IMR-90 (cell line): ENCODE measurements around the gene OR51B6. TPM values are rescaled to one million over a fixed set of nuclear protein-coding genes. Genes with fewer than 3 reads are reported as not detected.

Source experiments
- ATAC-seq: fragments of 200-7000 bp; cut with Tn5 transposase; 2 replicates; pipeline ENCODE4 v1.9.1; 2020; ENCODE audit warnings: low read depth, mild to moderate bottlenecking, moderate library complexity
- BruUV-seq: library from RNA; stranded (reverse); fragments of 400-500 nt; replicated peaks from 2 replicates; lab custom pipeline; 2021; lab: Mats Ljungman, UMichigan
- CTCF ChIA-PET: fragments of 300-600 bp; formaldehyde crosslinking; extraction: SDS; loops from one replicate; lab custom pipeline; 2021; ENCODE audit warnings: antibody characterized with exemption; lab: Yijun Ruan, JAX
- POLR2A ChIA-PET: fragments of 300-600 bp; sonication (Branson Sonifier 250); formaldehyde crosslinking; loops from one replicate; lab custom pipeline; 2022; ENCODE audit warnings: antibody characterized with exemption; ENCODE audit not compliant: unreplicated experiment; lab: Charles Lee
- DNase-seq: peaks from one replicate; pipeline ENCODE4 v3.0.0; 2013
- H2AFZ ChIP-seq: replicated peaks from 2 replicates; pipeline ENCODE3; 2013; ENCODE audit warnings: low read length, mild to moderate bottlenecking; ENCODE audit not compliant: poor library complexity
- H2AK5ac ChIP-seq: 2 replicates; pipeline ENCODE4 v1.6.1; 2013; ENCODE audit warnings: low read depth, low read length, inconsistent platforms
- H2AK9ac ChIP-seq: replicated peaks from 2 replicates; pipeline ENCODE3; 2013; ENCODE audit warnings: mild to moderate bottlenecking, low read depth, low read length, moderate library complexity; ENCODE audit not compliant: poor library complexity
- H2BK120ac ChIP-seq: 2 replicates; pipeline ENCODE4 v1.6.1; 2013; ENCODE audit warnings: low read depth, low read length, inconsistent platforms
- H2BK15ac ChIP-seq: 3 replicates; pipeline ENCODE4 v1.6.1; 2013; ENCODE audit warnings: low read depth, low read length, inconsistent platforms
- H2BK20ac ChIP-seq: 2 replicates; pipeline ENCODE4 v1.6.1; 2013; ENCODE audit warnings: low read depth, mild to moderate bottlenecking, inconsistent platforms, low read length, moderate library complexity
- H2BK5ac ChIP-seq: 2 replicates; pipeline ENCODE4 v1.6.1; 2013; ENCODE audit warnings: mild to moderate bottlenecking, low read depth, low read length, inconsistent platforms; ENCODE audit not compliant: poor library complexity, severe bottlenecking
- H3K14ac ChIP-seq: replicated peaks from 2 replicates; pipeline ENCODE4 v1.6.1; 2013; ENCODE audit warnings: low read depth, low read length, inconsistent platforms
- H3K18ac ChIP-seq: 2 replicates; pipeline ENCODE4 v1.6.1; 2013; ENCODE audit warnings: low read depth, low read length, control low read depth
- H3K23ac ChIP-seq: 2 replicates; pipeline ENCODE4 v1.6.1; 2013; ENCODE audit warnings: low read depth, low read length, inconsistent platforms
- H3K27ac ChIP-seq: 2 replicates; pipeline ENCODE4 v1.5.1; 2013; ENCODE audit warnings: mild to moderate bottlenecking, control low read depth, low read length; ENCODE audit not compliant: insufficient read depth
- H3K27me3 ChIP-seq: 2 replicates; pipeline ENCODE4 v1.6.1; 2013; ENCODE audit warnings: low read length; ENCODE audit not compliant: control insufficient read depth, insufficient read depth
- H3K36me3 ChIP-seq: 2 replicates; pipeline ENCODE4 v1.6.1; 2013; ENCODE audit warnings: low read length, mixed read lengths; ENCODE audit not compliant: control insufficient read depth, insufficient read depth
- H3K4ac ChIP-seq: 2 replicates; pipeline ENCODE4 v1.6.1; 2013; ENCODE audit warnings: low read depth, low read length, inconsistent platforms
- H3K4me1 ChIP-seq: 2 replicates; pipeline ENCODE4 v1.6.1; 2013; ENCODE audit warnings: low read length, mixed read lengths; ENCODE audit not compliant: control insufficient read depth, insufficient read depth
- H3K4me2 ChIP-seq: 2 replicates; pipeline ENCODE4 v1.6.1; 2013; ENCODE audit warnings: low read depth, mild to moderate bottlenecking, control low read depth, low read length, moderate library complexity
- H3K4me3 ChIP-seq: 2 replicates; pipeline ENCODE4 v1.5.1; 2013; ENCODE audit warnings: low read depth, mild to moderate bottlenecking, control low read depth, low read length, moderate library complexity; ENCODE audit not compliant: insufficient read depth
- H3K56ac ChIP-seq: 2 replicates; pipeline ENCODE4 v1.6.1; 2013; ENCODE audit warnings: low read length, inconsistent platforms; ENCODE audit not compliant: insufficient read depth; ENCODE audit errors: extremely low read depth
- H3K79me1 ChIP-seq, 2 experiments: 2 replicates each; pipeline ENCODE4 v1.6.1; 2013; ENCODE audit warnings: low read length in 2 of 2, inconsistent platforms in 1 of 2, low read depth in 1 of 2
- H3K9ac ChIP-seq: 2 replicates; pipeline ENCODE4 v1.6.1; 2013; ENCODE audit warnings: low read depth, low read length, control low read depth
- H3K9me1 ChIP-seq: 2 replicates; pipeline ENCODE4 v1.6.1; 2013; ENCODE audit warnings: low read length, inconsistent platforms; ENCODE audit not compliant: insufficient read depth
- H3K9me3 ChIP-seq: 2 replicates; pipeline ENCODE4 v1.6.1; 2013; ENCODE audit warnings: low read length; ENCODE audit not compliant: control insufficient read depth, insufficient read depth
- H4K20me1 ChIP-seq: 2 replicates; pipeline ENCODE4 v1.6.1; 2013; ENCODE audit warnings: low read length, inconsistent platforms; ENCODE audit not compliant: insufficient read depth
- H4K5ac ChIP-seq: 2 replicates; pipeline ENCODE4 v1.6.1; 2013; ENCODE audit warnings: mild to moderate bottlenecking, low read depth, low read length, control low read depth
- H4K8ac ChIP-seq, 2 experiments: 2 replicates each; pipeline ENCODE4 v1.6.1; 2013; ENCODE audit warnings: low read depth in 2 of 2, low read length in 2 of 2, control low read depth in 1 of 2, inconsistent platforms in 1 of 2
- H4K91ac ChIP-seq: 2 replicates; pipeline ENCODE4 v1.6.1; 2013; ENCODE audit warnings: low read depth, low read length, inconsistent platforms; ENCODE audit not compliant: insufficient read depth
- BHLHE40 ChIP-seq: fragments of 150-350 bp; IDR thresholded peaks from 2 replicates; pipeline ENCODE4 v1.6.1; 2016; ENCODE audit warnings: mild to moderate bottlenecking, low read depth, low read length
- CEBPB ChIP-seq: IDR thresholded peaks from 2 replicates; pipeline ENCODE4 v1.6.1; 2012; ENCODE audit warnings: low read depth, low read length, improper control_type of control experiment
- CHD1 ChIP-seq: IDR thresholded peaks from 2 replicates; pipeline ENCODE4 v1.6.1; 2012; ENCODE audit warnings: low read depth, low read length, improper control_type of control experiment
- MAFK ChIP-seq: IDR thresholded peaks from 2 replicates; pipeline ENCODE4 v1.6.1; 2012; ENCODE audit warnings: low read depth, low read length, improper control_type of control experiment
- MXI1 ChIP-seq: IDR thresholded peaks from 2 replicates; pipeline ENCODE4 v1.6.1; 2012; ENCODE audit warnings: low read depth, mild to moderate bottlenecking, low read length, moderate library complexity, borderline replicate concordance
- NFE2L2 ChIP-seq: fragments of 150-350 bp; IDR thresholded peaks from 2 replicates; pipeline ENCODE4 v1.6.1; 2016; ENCODE audit warnings: low read depth, mild to moderate bottlenecking, low read length
- POLR2A ChIP-seq: IDR thresholded peaks from 2 replicates; pipeline ENCODE4 v1.6.1; 2012; ENCODE audit warnings: mild to moderate bottlenecking, low read depth, low read length
- RAD21 ChIP-seq: IDR thresholded peaks from 2 replicates; pipeline ENCODE4 v1.6.1; 2012; ENCODE audit warnings: low read length, improper control_type of control experiment
- RCOR1 ChIP-seq: IDR thresholded peaks from 2 replicates; pipeline ENCODE4 v1.6.1; 2012; ENCODE audit warnings: mild to moderate bottlenecking, low read length, improper control_type of control experiment; ENCODE audit not compliant: insufficient replicate concordance
- RFX5 ChIP-seq: IDR thresholded peaks from 2 replicates; pipeline ENCODE4 v1.8.0; 2012; ENCODE audit warnings: low read depth, mild to moderate bottlenecking, low read length, moderate library complexity
- SMC3 ChIP-seq: fragments of 150-350 bp; IDR thresholded peaks from 2 replicates; pipeline ENCODE4 v1.6.1; 2016; ENCODE audit warnings: low read depth, mild to moderate bottlenecking, antibody characterized with exemption, low read length, moderate library complexity
- WGBS, 2 experiments: methylation state at CpG; one replicate each; pipeline versions ENCODE4 v1.1.5 to v1.1.7; 2013; ENCODE audit warnings: missing lambda C conversion rate in 2 of 2; ENCODE audit not compliant: insufficient read length in 1 of 2; ENCODE audit errors: extremely low coverage in 2 of 2; 5-methylcytosine and 5-hydroxymethylcytosine counted together
- dilution Hi-C: fragments of 300-500 bp; cut with HindIII; formaldehyde crosslinking; loops from one replicate; pipeline ENCODE4 v1.14.3; 2018; ENCODE audit warnings: low sequenced_read_pairs; ENCODE audit not compliant: unreplicated experiment
- in situ Hi-C: fragments of 300-500 bp; cut with MboI; formaldehyde crosslinking; loops from 3 replicates; pipeline ENCODE4 v1.14.3; 2019; ENCODE audit warnings: low sequenced_read_pairs, inconsistent platforms, mixed read lengths
- intact Hi-C: fragments of 100-400 bp; cut with micrococcal nuclease; formaldehyde crosslinking; loops from 2 replicates; pipeline ENCODE4 v1.10.0; 2022
- polyA plus RNA-seq, 3 experiments: library from polyadenylated mRNA; depleted of rRNA; stranded (reverse); fragments of >200 nt; gene quantifications; 2 replicates each; pipeline ENCODE4 v1.2.3, GENCODE V29; 2012; ENCODE audit warnings: low replicate concordance in 1 of 3
- total RNA-seq: library from RNA; depleted of rRNA; stranded (reverse); fragments of >200 nt; gene quantifications from 2 replicates; pipeline ENCODE4 v1.2.3, GENCODE V29; 2012
- TF ChIP-seq, protein P1 (sequence below): conservative IDR thresholded peaks from 2 replicates; pipeline ENCODE4 v1.5.1; 2012; ENCODE audit warnings: mild to moderate bottlenecking, low read depth, low read length, improper control_type of control experiment
- TF ChIP-seq, protein P2 (sequence below): fragments of 150-350 bp; IDR thresholded peaks from 2 replicates; pipeline ENCODE4 v1.6.1; 2016; ENCODE audit warnings: low read depth, mild to moderate bottlenecking, low read length, moderate library complexity, borderline replicate concordance

Gene OR51B6
- total and polyA plus RNA-seq, 2 of the 4 experiments (the other 2 are of a cell fraction): not detected

DNA sequence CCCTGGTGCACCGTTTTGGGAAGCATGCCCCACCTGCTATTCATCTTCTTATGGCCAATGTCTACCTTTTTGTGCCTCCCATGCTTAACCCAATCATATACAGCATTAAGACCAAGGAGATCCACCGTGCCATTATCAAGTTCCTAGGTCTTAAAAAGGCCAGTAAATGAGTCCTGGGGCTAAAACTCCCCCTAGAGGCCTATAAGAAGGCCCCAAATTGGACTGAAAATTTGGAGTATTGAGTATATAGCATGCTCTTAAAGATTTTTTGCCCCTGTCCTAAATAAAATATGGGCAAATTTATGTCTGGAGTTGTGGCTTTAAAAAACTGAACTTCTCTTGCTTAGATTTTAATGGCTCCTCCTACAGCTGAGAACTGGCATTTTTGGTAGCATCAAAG is 38.9 kb downstream of the OR51B6 start:
- Histone ChIP-seq H3K14ac (no peak overlapping the region), H4K5ac (no peak overlapping the region), H2AFZ (no peak overlapping the region), H4K20me1 (no peaks in the 10 kb centered on the region), H4K8ac (no peak overlapping the region), H3K27me3 (no peaks in the 10 kb centered on the region), H3K36me3 (no peaks in the 10 kb centered on the region), H2BK15ac (no peak overlapping the region), H3K79me1 (no peaks in the 10 kb centered on the region), H3K4me3 (no peak overlapping the region), H2AK5ac (no peak overlapping the region), H3K4ac (no peak overlapping the region), H3K4me2 (no peak overlapping the region), H3K23ac (no peak overlapping the region), H3K4me1 (no peaks in the 10 kb centered on the region), H2AK9ac (no peak overlapping the region), H3K9me3 (no peaks in the 10 kb centered on the region), H3K27ac (no peak overlapping the region), H3K9ac (no peak overlapping the region), H4K91ac (no peak overlapping the region), H3K56ac (no peak overlapping the region), H2BK120ac (no peak overlapping the region), H2BK5ac (no peak overlapping the region), H3K18ac (no peak overlapping the region), H3K9me1 (no peaks in the 10 kb centered on the region), H2BK20ac (no peak overlapping the region)
- DNase-seq: no peak
- in situ Hi-C loops (no loop called here), intact Hi-C loops (no loop called here), dilution Hi-C loops (no loop called here)
- no peak for TF ChIP-seq SMC3
- TF ChIP-seq RCOR1: no peak
- no peak for TF ChIP-seq BHLHE40
- TF ChIP-seq CEBPB: no peak
- TF ChIP-seq RAD21: no peak
- TF ChIP-seq CHD1: no peak
- TF ChIP-seq MXI1: no peak
- TF ChIP-seq, protein P1, sequence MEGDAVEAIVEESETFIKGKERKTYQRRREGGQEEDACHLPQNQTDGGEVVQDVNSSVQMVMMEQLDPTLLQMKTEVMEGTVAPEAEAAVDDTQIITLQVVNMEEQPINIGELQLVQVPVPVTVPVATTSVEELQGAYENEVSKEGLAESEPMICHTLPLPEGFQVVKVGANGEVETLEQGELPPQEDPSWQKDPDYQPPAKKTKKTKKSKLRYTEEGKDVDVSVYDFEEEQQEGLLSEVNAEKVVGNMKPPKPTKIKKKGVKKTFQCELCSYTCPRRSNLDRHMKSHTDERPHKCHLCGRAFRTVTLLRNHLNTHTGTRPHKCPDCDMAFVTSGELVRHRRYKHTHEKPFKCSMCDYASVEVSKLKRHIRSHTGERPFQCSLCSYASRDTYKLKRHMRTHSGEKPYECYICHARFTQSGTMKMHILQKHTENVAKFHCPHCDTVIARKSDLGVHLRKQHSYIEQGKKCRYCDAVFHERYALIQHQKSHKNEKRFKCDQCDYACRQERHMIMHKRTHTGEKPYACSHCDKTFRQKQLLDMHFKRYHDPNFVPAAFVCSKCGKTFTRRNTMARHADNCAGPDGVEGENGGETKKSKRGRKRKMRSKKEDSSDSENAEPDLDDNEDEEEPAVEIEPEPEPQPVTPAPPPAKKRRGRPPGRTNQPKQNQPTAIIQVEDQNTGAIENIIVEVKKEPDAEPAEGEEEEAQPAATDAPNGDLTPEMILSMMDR: no peak
- no peak for TF ChIP-seq NFE2L2
- no peak for TF ChIP-seq MAFK
- TF ChIP-seq RFX5: no peak
- TF ChIP-seq, protein P2, sequence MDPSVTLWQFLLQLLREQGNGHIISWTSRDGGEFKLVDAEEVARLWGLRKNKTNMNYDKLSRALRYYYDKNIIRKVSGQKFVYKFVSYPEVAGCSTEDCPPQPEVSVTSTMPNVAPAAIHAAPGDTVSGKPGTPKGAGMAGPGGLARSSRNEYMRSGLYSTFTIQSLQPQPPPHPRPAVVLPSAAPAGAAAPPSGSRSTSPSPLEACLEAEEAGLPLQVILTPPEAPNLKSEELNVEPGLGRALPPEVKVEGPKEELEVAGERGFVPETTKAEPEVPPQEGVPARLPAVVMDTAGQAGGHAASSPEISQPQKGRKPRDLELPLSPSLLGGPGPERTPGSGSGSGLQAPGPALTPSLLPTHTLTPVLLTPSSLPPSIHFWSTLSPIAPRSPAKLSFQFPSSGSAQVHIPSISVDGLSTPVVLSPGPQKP: no peak
- no peak for TF ChIP-seq POLR2A
- no CpG with 5 or more reads among the region's 2 CpGs for WGBS, 2 experiments
- ChIA-PET POLR2A (no interaction called here), CTCF (interaction anchor here (0.6 kb wide), 1 partner anchor 225 kb away, joined by 3 read pairs; no protein-coding TSS in a partner anchor)
- no peak for ATAC-seq
- BruUV-seq: no TSS peak
